ENCODE results near the gene C20orf204.

DNA sequence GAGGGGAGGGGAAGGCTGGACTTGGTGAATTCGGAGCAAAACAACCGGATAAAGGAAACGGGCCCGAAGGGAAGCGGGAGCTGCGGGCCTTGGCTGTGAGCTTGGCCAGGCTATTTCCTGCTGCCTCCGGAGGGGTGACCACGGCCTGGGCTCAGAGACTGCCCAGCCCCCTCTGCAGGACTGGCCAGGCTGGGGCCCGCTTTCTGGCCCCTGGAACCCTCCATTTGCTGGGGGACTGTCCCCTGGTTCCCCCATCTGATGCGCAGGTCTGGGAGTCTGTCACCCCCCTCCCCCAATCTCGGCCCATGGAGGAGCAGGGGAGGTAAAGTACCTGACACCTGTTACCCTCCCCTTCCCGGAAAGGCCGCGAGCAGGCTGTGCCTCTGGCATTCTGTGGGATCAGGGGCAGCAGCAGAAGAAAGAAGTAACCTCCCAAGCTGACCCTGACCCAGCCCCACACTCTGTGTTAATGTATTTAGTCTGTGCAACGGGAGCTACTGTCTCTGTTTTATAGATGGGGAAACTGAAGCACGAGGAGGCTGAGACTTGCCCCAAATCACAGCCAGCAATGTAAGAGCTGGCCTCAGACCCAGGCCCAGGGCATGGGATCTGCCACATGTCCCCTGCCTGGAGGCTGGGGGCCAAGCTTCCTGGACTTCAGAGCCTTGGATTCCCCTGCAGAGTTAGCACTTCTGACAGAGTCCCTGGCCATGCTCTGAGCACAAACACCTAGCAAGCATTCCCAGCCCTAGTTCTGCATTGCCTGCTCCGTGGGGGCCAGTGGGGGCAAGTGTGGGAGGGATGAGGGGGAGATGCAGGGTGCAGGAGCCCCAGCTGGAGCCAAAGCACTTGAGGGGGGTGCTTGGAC, 3.5 kb downstream of the C20orf204 start:
- TF ChIP-seq, protein P1, sequence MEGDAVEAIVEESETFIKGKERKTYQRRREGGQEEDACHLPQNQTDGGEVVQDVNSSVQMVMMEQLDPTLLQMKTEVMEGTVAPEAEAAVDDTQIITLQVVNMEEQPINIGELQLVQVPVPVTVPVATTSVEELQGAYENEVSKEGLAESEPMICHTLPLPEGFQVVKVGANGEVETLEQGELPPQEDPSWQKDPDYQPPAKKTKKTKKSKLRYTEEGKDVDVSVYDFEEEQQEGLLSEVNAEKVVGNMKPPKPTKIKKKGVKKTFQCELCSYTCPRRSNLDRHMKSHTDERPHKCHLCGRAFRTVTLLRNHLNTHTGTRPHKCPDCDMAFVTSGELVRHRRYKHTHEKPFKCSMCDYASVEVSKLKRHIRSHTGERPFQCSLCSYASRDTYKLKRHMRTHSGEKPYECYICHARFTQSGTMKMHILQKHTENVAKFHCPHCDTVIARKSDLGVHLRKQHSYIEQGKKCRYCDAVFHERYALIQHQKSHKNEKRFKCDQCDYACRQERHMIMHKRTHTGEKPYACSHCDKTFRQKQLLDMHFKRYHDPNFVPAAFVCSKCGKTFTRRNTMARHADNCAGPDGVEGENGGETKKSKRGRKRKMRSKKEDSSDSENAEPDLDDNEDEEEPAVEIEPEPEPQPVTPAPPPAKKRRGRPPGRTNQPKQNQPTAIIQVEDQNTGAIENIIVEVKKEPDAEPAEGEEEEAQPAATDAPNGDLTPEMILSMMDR (IDR thresholded peaks at IDR 0.05): no peak
- TF ChIP-seq POLR2A (IDR thresholded peaks at IDR 0.05): no peak

Data from vagina (tissue), 2 donors.